Glutamatergic neuron (in vitro differentiated cells): ENCODE data around the gene SLC15A1. TPM values are rescaled to one million over a fixed set of nuclear protein-coding genes. Genes with fewer than 3 reads are reported as not detected.

Source experiments
- DNase-seq: peaks from one replicate; pipeline ENCODE4 v3.0.0; 2022
- H3K27ac Mint-ChIP-seq: one replicate; pipeline ENCODE4 v1.8.0; 2020; ENCODE audit warnings: mild to moderate bottlenecking, mixed read lengths, inconsistent platforms; ENCODE audit not compliant: unreplicated experiment
- H3K27me3 Mint-ChIP-seq: one replicate; pipeline ENCODE4 v1.8.0; 2020; ENCODE audit warnings: mild to moderate bottlenecking, moderate library complexity, mixed read lengths, inconsistent platforms; ENCODE audit not compliant: unreplicated experiment
- H3K36me3 Mint-ChIP-seq: one replicate; pipeline ENCODE4 v1.8.0; 2020; ENCODE audit warnings: mild to moderate bottlenecking, mixed read lengths, inconsistent platforms; ENCODE audit not compliant: unreplicated experiment
- H3K4me1 Mint-ChIP-seq: one replicate; pipeline ENCODE4 v1.8.0; 2020; ENCODE audit warnings: mild to moderate bottlenecking, low read depth, mixed read lengths, inconsistent platforms; ENCODE audit not compliant: unreplicated experiment
- H3K4me3 Mint-ChIP-seq: one replicate; pipeline ENCODE4 v1.8.0; 2020; ENCODE audit warnings: mild to moderate bottlenecking, mixed read lengths, inconsistent platforms; ENCODE audit not compliant: unreplicated experiment
- H3K9me3 Mint-ChIP-seq: one replicate; pipeline ENCODE4 v1.8.0; 2020; ENCODE audit warnings: mild to moderate bottlenecking, moderate library complexity, mixed read lengths, inconsistent platforms; ENCODE audit not compliant: unreplicated experiment
- CTCF ChIP-seq: fragments of 200-600 bp; sonication (generic); IDR thresholded peaks from one replicate; pipeline ENCODE4 v1.5.0; 2021; ENCODE audit not compliant: partially characterized antibody, unreplicated experiment
- total RNA-seq: library from RNA; stranded (reverse); fragmentation: NEBNext Ultra II Directional; extraction: Animal tissue kit (Norgen Biotek cat#: 25700); gene quantifications from one replicate; pipeline ENCODE4 v1.2.1, GENCODE V29; 2021; ENCODE audit not compliant: unreplicated experiment

The SLC15A1 gene
- total RNA-seq, 1 donor from 2014 or later = not detected

- Mint-ChIP-seq H3K36me3 (no peaks in the 10 kb centered on the region), H3K27me3 (peaks cover 4% of the 10 kb centered on the region), H3K27ac (no peak overlapping the region), H3K4me1 (no peaks in the 10 kb centered on the region), H3K4me3 (no peak overlapping the region), H3K9me3 (peaks cover 5% of the 10 kb centered on the region)
- DNase-seq = no peak
- TF ChIP-seq CTCF = no peak
Measured at GRCh38 chr13:98687319-98687718, 65.2 kb downstream of the SLC15A1 start.

GRCh38 chr13:98686270-98686669, 66.2 kb downstream of the SLC15A1 start:
- H3K36me3 Mint-ChIP-seq = no peaks in the 10 kb centered on the region

GRCh38 chr13:98685146-98685545, 67.3 kb downstream of the SLC15A1 start:
- Mint-ChIP-seq H3K36me3 (no peaks in the 10 kb centered on the region), H3K9me3 (peaks cover 3% of the 10 kb centered on the region), H3K27ac (no peak overlapping the region), H3K4me3 (no peak overlapping the region), H3K4me1 (no peaks in the 10 kb centered on the region), H3K27me3 (peaks cover 4% of the 10 kb centered on the region)
- no peak for TF ChIP-seq CTCF
- no peak for DNase-seq

More at GRCh38 chr13:98686270-98686669, 66.2 kb downstream of the SLC15A1 start:
- peaks cover 4% of the 10 kb centered on the region for H3K27me3 Mint-ChIP-seq
- no peaks in the 10 kb centered on the region for H3K4me1 Mint-ChIP-seq
- H3K4me3 Mint-ChIP-seq = no peak overlapping the region
- peaks cover 5% of the 10 kb centered on the region for H3K9me3 Mint-ChIP-seq
- TF ChIP-seq CTCF = no peak
- no peak for DNase-seq
- H3K27ac Mint-ChIP-seq = no peak overlapping the region

GRCh38 chr13:98681049-98681448, 71.4 kb downstream of the SLC15A1 start:
- no peaks in the 10 kb centered on the region for H3K36me3 Mint-ChIP-seq
- no peak overlapping the region for H3K27ac Mint-ChIP-seq
- no peak for TF ChIP-seq CTCF
- H3K9me3 Mint-ChIP-seq = peaks cover 6% of the 10 kb centered on the region
- DNase-seq = no peak
- peaks cover 4% of the 10 kb centered on the region for H3K27me3 Mint-ChIP-seq
- no peaks in the 10 kb centered on the region for H3K4me1 Mint-ChIP-seq
- no peak overlapping the region for H3K4me3 Mint-ChIP-seq

- Mint-ChIP-seq H3K36me3 (no peaks in the 10 kb centered on the region), H3K9me3 (peaks cover 6% of the 10 kb centered on the region), H3K4me1 (peaks cover 1% of the 10 kb centered on the region), H3K4me3 (no peak overlapping the region), H3K27me3 (peaks cover 4% of the 10 kb centered on the region), H3K27ac (no peak overlapping the region)
- no peak for DNase-seq
- no peak for TF ChIP-seq CTCF
Measured at GRCh38 chr13:98678741-98679140, 73.7 kb downstream of the SLC15A1 start.
